ENCODE results near the gene IL21.
"Not testable (repeated sequence)": the region's sequence is repeated elsewhere in the genome, so short reads cannot be mapped to it uniquely, and the experiment has no call there.

IL21 gene

GRCh38 chr4:122621016-122621507, at the start of gene IL21:
TSS of gene IL21 (minus strand) at chr4:122621066. CDS start at chr4:122621011, 55 bp downstream.
- DNase-seq (ENCODE audit: low read depth), result no peak

DNA sequence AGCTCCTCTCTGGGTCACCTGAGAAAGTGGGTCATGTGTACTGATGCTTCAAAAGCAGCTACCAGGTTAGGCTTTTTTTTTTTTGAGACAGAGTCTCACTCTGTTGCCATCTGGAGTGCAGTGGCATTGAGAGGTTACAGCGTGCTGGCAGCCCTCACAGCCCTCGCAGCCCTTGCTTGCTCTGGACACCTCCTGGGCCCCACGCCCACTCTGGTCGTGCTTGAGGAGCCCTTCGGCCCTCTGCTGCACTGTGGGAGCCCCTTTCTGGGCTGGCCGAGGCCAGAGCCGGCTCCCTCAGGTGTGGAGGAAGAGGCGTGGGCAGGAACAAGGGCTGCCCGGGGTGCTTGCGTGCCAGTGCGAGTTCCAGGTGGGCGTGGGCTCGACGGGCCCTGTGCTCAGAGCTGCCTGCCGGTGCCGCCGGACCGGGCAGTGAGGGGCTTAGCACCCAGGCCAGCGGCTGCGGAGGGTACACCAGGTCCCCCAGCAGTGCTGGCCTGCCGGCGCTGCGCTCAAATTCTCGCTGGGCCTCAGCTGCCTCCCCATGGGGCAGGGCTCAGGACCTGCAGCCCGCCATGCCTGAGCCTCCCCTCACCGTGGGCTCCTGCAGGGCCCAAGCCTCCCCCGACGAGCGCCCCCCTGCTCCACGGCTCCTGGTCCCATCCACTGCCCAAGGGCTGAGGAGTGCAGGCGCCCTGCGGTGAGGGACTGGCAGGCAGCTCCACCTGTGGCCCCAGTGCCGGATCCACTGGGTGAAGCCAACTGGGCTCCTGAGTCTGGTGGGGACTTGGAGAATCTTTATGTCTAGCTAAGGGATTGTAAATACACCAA, 49.3 kb upstream of the IL21 start:
- DNase-seq (ENCODE audit: low read depth), result no peak

- DNase-seq (ENCODE audit: low read depth), result peak; percentile 88
Observed at GRCh38 chr4:122668241-122668640, 47.4 kb upstream of the IL21 start.

DNA sequence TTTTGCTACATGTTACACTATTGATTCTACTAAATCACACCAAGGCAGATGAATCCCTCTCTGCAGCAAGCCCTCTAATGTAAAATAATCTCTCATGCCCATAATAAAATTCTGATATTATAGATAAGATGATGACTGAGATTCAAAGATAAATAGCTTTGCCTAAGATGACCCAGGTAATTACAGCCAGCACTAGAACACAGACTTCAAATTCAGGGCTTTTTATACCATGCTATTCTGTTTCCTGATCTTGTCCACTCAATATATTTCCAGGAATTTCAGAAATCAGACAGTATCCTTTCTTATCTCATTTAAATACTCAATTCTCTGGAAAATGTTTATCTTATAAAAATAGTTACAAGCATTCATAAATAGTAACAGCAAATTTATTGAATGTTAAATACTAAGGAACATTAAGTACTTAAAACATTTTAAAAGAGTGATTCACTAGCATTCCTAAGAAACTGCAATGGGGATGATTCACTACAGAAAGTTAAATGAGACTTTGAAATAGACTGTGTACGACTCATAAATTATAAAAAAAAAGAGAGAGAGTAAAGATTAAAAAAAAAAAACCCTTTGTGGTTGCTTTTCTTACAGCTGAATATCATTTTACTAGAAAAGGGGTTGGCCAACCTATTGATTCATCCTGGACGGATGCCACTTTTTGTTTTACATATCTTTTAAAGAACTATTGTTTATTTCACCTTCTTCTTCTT, 45.8 kb upstream of the IL21 start:
- peak; percentile 95 for DNase-seq (ENCODE audit: low read depth)

DNA sequence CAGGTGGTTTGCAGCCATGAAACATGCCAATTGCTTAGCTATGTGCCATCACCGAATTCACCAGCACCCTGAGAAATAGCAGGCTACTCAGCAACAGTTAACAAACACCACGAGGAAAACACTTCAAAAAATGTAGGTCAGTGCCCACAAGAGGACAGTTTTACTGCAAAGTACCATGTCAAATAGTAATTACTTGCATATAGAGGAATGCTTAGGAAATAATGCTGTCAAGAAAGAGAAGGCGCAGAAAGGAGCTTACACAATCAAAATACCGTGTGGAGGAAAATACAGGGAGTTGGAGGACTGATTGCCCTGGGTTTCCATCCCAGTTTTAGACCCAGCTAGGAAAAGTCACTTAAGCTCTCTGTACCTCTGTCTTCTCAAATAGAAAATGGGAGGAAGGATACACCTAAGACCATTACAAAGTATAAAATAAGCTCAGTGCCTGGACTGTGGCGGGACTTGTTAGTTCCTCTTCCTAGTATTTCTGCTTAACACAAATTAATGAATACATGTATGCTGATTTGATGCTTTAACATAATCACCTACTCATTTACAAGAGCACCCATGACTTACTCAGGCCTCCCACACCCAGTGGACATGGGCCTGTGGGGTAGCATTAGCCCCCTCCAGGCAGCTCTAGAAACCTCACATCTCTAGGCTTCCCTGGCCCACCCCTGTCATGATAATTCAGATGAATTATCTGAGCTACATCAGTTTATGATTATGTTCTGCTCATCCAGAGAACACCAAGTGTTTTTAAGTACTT, 44.5 kb upstream of the IL21 start:
- DNase-seq (ENCODE audit: low read depth), result peak; percentile 68

DNA sequence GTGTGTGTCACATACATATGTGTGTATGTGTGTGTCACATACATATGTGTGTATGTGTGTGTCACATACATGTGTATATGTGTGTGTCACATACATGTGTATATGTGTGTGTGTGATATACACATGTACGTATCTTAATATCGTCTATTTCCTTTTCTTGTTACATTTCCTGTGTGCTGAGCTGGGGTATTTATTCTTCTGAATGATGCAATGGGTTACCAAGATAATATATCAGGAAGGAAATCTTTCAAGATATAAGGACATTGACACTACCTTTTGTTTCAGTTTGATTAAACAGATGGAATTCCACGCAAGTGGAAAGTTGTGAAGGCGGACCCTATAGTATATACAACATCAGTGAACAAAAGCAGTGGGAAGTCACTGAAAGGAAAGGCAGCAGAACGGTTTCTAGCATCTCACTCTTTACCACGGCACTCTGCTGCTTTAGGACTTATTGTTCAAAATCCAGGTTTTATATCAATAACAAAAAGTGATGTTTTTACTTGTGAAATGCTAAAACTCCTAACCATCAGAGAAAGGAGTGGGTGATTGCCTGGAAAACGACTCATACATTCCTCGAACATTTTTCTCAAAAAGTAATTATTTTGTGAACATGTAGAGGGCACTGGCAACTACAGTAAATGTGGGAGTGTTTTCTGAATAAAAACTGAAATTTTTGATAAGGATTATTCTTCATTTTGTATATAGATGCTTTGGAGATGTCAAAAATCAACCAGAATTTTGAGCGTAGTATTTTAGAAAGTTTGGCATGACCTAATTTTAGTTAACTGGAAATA, 43.1 kb upstream of the IL21 start:
- DNase-seq (ENCODE audit: low read depth), result peak; percentile 47

DNA sequence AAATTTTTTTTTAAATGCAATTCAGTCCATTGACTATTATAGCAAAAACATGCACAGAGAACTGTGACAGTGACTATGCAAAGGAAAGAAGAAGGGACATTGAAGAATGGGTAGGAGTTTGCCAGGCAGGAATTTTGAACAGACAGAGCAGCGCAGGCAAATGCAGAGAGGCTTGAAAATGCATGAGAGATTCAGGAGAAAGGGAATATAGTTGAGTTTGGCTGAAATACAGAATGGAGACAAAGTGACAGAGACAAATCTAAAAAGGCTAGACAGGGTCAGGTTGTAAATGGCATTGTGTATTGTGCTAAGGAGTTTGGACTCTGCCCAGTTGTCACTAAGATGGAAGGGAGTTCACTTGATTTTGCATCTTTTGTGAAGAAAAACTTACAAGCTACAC, 42.4 kb upstream of the IL21 start:
- DNase-seq (ENCODE audit: low read depth), result no peak

DNA sequence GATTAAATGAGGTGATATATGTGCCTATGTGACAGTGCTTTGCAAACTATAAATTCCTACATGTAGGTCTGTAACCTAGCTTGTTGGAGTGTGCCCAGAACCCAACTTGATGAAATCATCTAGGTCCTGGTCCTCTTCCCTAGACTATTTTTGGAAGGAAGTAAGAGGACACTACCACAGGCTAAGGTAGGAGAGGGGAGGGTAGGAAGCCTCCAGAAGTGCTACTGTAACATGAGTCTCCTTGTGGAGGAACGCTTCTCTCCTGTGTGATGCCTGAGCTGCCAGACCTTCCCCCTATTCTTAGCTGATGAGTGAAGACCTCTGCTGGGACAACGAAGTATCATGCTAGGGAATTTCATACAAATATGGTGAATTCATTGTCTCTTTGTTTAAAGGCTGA, 41.8 kb upstream of the IL21 start:
- no peak for DNase-seq (ENCODE audit: low read depth)

- DNase-seq (ENCODE audit: low read depth), result no peak
Observed at GRCh38 chr4:122661176-122662160, 40.6 kb upstream of the IL21 start.

DNA sequence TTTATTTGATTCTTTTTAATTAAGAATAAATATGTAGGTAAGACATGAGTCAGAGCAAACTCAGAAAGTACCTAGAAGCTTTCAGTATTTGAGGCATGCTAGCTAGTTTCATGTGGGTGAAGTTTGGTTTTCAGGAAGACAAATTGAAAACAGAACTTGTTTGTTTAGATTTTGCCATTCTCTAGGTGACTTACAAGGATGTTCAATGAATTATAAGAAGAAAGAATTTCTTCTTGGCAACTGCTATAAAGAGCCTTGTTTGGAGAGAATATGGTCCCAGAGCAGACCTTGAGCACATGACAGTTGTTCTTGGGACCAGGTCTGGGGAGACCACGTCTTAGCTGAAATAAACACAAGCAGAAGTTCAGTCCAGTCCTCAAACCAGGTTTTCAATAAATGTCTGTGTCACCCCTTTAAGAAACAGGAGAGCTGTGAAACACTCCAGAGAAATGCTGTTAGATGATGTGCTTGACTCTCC, 38.0 kb upstream of the IL21 start:
- DNase-seq (ENCODE audit: low read depth), result no peak

DNA sequence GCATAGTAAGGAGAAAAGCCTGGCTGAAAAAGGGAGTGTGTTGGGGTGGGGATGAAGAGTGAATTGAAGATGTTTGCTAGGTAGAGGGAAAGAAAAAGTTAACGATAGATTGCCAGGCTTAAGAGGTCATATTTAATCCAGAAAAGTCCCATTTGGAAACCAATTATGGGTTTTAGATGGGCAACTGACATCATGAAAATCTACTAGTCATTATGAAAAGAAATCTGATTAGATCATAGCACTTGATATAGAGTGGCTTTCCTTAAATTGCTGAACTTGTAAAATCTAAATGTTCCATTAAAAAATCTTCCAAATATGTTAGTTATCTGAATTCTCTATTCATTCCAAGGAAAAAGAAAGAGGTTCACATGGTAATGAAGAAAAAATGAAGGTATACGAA, 37.5 kb upstream of the IL21 start:
- DNase-seq (ENCODE audit: low read depth), result no peak

- DNase-seq (ENCODE audit: low read depth), result no peak
Observed at GRCh38 chr4:122657553-122657952, 36.7 kb upstream of the IL21 start.

GRCh38 chr4:122656583-122656982, 35.7 kb upstream of the IL21 start:
- not testable (repeated sequence) for DNase-seq (ENCODE audit: low read depth)

DNA sequence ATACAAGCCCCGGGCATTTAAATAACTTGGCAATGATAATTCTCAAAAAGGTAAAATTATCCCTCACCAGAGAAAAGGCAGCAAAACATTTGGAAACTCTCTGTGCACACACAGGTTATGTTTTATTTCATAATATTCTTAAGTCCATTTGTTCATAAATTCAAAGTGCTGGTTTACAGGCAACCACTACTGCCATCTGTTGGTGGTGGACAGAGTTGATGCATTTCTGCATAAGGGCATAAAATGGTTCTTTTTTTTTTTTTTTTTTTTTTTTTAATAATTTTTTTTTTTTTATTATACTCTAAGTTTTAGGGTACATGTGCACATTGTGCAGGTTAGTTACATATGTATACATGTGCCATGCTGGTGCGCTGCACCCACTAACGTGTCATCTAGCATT, 31.5 kb upstream of the IL21 start:
- DNase-seq (ENCODE audit: low read depth), result peak; percentile 69

GRCh38 chr4:122650148-122650547, 29.3 kb upstream of the IL21 start:
- no peak for DNase-seq (ENCODE audit: low read depth)

DNA sequence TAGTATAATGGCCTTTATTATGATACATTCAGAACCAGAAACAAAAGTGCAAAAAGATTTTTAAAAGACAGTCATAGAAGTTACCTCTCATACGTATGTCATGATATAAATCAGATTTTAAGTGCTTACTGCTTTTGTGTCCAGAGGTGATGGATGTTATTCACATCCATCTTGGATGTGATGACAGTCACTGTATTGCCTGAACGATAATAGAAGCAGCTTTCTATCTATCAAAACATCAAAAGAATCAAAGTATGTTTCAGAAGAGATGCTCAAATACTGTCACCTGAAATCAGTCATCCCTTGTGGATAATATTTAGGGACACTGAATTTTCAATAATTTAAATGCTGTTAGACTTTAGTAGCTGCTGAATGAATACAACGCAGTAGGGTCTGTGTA, 26.8 kb upstream of the IL21 start:
- DNase-seq (ENCODE audit: low read depth), result no peak

DNA sequence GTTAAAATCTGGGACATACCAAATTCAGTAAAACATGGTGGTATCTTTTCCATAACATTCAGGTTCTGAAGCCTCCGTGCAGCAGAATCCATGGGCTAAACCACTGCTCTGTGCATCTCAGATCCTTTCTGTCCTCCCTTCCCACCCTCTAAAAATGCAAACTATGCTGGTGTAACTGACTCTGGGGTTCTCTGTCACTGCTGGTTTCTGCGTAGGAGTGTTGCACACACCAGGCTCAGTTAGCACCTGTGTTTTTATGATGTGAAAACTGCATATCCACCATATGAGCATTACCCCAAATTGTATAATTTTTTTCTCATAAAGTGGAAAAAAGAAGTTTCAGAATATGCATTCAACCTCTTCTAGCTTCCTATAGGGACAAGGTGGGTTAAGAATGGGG, 22.4 kb upstream of the IL21 start:
- no peak for DNase-seq (ENCODE audit: low read depth)

- no peak for DNase-seq (ENCODE audit: low read depth)
Observed at GRCh38 chr4:122639181-122639580, 18.3 kb upstream of the IL21 start.

- no peak for DNase-seq (ENCODE audit: low read depth)
Observed at GRCh38 chr4:122636697-122637096, 15.8 kb upstream of the IL21 start.

- no peak for DNase-seq (ENCODE audit: low read depth)
Observed at GRCh38 chr4:122635205-122635604, 14.3 kb upstream of the IL21 start.
